SJCRH30 (cell line): ENCODE data around the gene SLC27A4. TPM values are rescaled to one million over a fixed set of nuclear protein-coding genes. Genes with fewer than 3 reads are reported as not detected.
A peak's percentile ranks its signal among the peaks of the same experiment; 100 is the strongest.

ENCODE experiments used
- DNase-seq, 2 experiments: peaks; one replicate each; pipeline ENCODE4 v3.0.0-alpha.2; 2015 to 2020
- H3K27ac ChIP-seq: fragments of 250-450 bp; sonication (Bioruptor Pico); 2 replicates; pipeline ENCODE4 v1.5.1; 2020; ENCODE audit warnings: mild to moderate bottlenecking, moderate library complexity
- H3K27me3 ChIP-seq: fragments of 250-450 bp; sonication (Bioruptor Pico); 2 replicates; pipeline ENCODE4 v1.5.1; 2020; ENCODE audit warnings: mild to moderate bottlenecking, moderate library complexity
- H3K36me3 ChIP-seq: fragments of 250-450 bp; sonication (Bioruptor Pico); 2 replicates; pipeline ENCODE4 v1.5.1; 2020; ENCODE audit warnings: mild to moderate bottlenecking, moderate library complexity
- H3K4me1 ChIP-seq: fragments of 250-450 bp; sonication (Bioruptor Pico); 2 replicates; pipeline ENCODE4 v1.5.1; 2020; ENCODE audit warnings: mild to moderate bottlenecking, moderate library complexity
- H3K4me3 ChIP-seq: fragments of 250-450 bp; sonication (Bioruptor Pico); 2 replicates; pipeline ENCODE4 v1.5.1; 2020; ENCODE audit warnings: mild to moderate bottlenecking, moderate library complexity
- H3K9me3 ChIP-seq: fragments of 250-450 bp; sonication (Bioruptor Pico); replicated peaks from 2 replicates; pipeline ENCODE4 v1.5.1; 2020; ENCODE audit warnings: mild to moderate bottlenecking, moderate library complexity
- total RNA-seq: library from RNA; depleted of rRNA; stranded (reverse); fragments of >200 nt; shearing (Covaris generic); gene quantifications from 2 replicates; pipeline ENCODE4 v1.2.3, GENCODE V29; 2014

SLC27A4 gene
- total RNA-seq, 1 experiment from 2014 or later = 28.0 TPM

GRCh38 chr9:128388150-128388549 lies 47.8 kb downstream of the SLC27A4 start:
- Histone ChIP-seq H3K27ac (no peak overlapping the region), H3K27me3 (no peaks in the 10 kb centered on the region), H3K9me3 (no peaks in the 10 kb centered on the region), H3K36me3 (peaks cover 42% of the 10 kb centered on the region), H3K4me3 (no peak overlapping the region), H3K4me1 (no peaks in the 10 kb centered on the region)
- no peak for DNase-seq

GRCh38 chr9:128389395-128390149 lies 49.2 kb downstream of the SLC27A4 start:
- DNase-seq = no peak
- Histone ChIP-seq H3K36me3 (peaks cover 39% of the 10 kb centered on the region), H3K27me3 (no peaks in the 10 kb centered on the region), H3K4me1 (no peaks in the 10 kb centered on the region), H3K9me3 (no peaks in the 10 kb centered on the region), H3K4me3 (no peak overlapping the region), H3K27ac (no peak overlapping the region)

GRCh38 chr9:128390150-128390812 lies 50.0 kb downstream of the SLC27A4 start:
- no peak overlapping the region for H3K4me3 ChIP-seq
- no peaks in the 10 kb centered on the region for H3K27me3 ChIP-seq
- H3K27ac ChIP-seq = no peak overlapping the region
- H3K4me1 ChIP-seq = no peaks in the 10 kb centered on the region
- H3K36me3 ChIP-seq = peaks cover 38% of the 10 kb centered on the region
- no peak for DNase-seq
- no peaks in the 10 kb centered on the region for H3K9me3 ChIP-seq

DNA sequence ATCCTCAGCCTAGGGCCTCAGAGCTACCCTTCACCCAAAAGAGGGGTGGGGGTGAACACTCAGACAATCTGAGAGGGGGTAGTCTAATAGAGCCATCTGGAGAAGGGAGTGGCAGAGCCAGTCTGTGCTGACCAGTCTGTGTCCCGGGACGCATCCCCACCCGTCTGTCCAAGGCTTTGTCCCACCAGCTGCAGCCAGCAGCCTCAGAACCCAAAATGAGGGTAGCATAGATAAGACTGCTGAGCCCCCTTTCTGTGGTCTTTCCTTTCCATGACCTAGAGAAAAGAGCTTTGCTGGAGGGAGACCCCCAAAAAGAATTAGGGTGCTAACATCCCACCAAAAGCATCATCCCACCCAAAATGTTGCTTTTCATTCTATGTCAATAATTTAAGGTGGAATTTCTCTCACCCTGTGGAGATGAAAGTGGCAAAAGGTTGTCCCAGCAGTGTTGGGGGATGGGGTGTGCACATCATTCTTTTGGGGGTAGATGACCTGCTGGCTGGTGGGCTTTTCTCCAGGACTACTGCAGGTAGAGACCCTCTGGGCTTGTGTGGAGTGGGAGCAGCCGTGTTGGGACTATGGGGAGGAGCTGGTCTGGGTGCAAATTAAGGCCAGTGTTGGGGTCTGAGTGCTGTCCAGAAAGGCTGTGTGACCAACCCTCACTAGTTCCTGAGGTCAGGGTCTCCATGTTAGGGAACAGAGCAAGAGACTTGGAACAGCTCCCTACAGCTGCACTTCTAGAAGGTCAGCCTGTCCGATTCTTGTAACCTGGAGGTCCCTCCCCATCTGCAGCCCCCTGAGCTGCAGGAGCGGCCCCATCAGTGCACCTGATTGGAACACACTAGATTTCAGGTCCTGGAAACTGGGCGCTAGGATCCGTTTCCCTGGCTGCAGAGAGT lies 50.7 kb downstream of the SLC27A4 start:
- Histone ChIP-seq H3K36me3 (peaks cover 38% of the 10 kb centered on the region), H3K4me3 (no peak overlapping the region), H3K27ac (no peak overlapping the region), H3K27me3 (no peaks in the 10 kb centered on the region), H3K9me3 (no peaks in the 10 kb centered on the region), H3K4me1 (no peaks in the 10 kb centered on the region)
- no peak for DNase-seq

DNA sequence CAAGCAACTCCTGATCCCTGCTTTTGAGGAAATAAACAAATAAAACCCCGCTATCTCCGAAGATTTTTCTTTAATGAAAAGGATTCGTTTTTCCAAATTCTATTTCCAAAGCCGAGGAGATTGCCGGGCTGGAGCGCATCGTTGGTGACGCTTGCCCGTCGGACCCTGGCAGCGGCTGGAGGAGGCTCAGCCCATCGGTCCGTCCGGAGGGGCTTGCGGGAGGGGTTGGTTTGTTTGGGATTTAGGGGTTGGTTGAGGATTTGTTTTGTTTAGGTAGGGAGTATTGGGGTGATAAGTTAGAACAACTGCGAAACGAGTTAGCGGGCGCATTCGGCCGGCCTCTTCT lies 51.6 kb downstream of the SLC27A4 start:
- Histone ChIP-seq H3K36me3 (peaks cover 38% of the 10 kb centered on the region), H3K4me1 (no peaks in the 10 kb centered on the region), H3K9me3 (no peaks in the 10 kb centered on the region), H3K27ac (no peak overlapping the region), H3K27me3 (no peaks in the 10 kb centered on the region), H3K4me3 (no peak overlapping the region)
- no peak for DNase-seq

DNA sequence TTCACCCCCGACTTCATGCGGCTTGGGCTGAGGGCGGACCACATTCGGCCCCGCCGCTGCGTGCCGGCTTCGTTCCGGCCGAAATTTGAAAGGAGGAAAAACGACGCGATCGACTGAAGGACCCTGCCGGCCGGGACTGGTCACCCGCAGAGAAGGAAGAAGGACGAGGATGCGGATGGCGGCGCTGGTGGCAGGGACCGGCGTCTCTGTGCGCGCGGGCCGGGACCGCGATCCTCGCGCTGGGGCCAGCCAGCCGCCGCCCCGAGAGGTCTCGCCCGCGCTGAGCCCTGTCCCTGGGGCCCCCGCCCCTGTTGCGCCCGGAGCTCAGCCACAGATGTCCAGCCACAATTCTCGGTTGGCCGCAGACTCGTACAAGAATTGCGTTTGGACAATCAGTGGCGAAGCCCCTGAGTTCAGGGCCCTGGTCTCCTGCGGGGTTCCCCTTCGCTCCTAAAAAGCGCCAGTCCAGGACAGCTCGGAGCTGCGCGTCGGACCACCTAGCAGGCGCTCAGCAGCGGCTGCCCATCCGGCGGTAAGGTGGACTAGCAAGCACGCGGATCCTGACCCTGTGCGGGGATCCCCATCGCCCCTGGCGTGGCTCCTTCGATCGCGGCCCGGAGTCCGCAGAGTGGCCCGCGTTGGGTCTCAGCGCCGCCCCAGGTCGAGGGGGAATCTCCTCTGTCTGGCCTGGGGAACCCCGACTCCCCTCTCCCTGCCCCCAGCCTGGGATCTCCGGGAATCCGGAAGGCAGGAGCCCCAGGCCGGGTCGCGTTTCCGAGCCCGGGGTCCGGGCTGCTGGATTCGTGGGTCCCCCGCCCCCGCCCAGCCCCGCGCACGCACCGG lies 52.2 kb downstream of the SLC27A4 start:
- Histone ChIP-seq H3K27me3 (no peaks in the 10 kb centered on the region), H3K4me3 (no peak overlapping the region), H3K36me3 (peaks cover 37% of the 10 kb centered on the region)

DNA sequence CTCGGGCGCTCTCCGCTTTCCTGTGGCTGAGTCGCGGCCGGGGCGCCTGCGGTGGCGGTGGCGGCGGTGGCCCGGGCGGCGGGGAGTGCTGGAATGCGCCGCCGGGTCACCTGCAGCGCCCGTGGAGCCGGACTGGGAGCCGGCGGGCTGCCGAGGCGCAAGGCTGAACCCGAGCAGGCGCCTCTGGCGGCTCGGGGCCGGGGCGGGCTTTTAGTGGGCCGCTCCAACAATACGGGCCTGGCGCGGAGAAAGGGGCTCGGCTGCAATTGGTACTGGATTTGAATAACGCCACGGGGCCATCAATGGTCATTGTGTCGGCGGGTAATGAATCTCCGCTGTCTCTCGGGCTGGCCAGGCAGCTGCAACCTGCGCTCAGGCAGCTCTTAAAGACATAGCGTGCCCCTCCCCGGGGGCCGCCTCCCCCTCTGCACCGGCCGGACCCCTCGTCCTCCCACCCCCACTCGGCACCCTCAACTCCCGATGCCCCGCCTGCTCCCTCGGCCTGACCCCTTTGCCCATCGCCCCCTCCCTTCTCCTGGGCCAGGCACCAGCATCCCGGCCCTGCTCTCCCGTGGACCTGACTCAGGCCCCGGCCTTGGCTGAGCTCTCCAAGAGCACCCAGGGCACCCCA lies 52.9 kb downstream of the SLC27A4 start:
- no peak for DNase-seq
- Histone ChIP-seq H3K9me3 (no peaks in the 10 kb centered on the region), H3K4me3 (no peak overlapping the region), H3K4me1 (no peaks in the 10 kb centered on the region), H3K27ac (no peak overlapping the region), H3K27me3 (no peaks in the 10 kb centered on the region), H3K36me3 (peaks cover 30% of the 10 kb centered on the region)

More for the DNA sequence above, 52.2 kb downstream of the SLC27A4 start:
- Histone ChIP-seq H3K4me1 (no peaks in the 10 kb centered on the region), H3K9me3 (no peaks in the 10 kb centered on the region), H3K27ac (no peak overlapping the region)
- DNase-seq = no peak

DNA sequence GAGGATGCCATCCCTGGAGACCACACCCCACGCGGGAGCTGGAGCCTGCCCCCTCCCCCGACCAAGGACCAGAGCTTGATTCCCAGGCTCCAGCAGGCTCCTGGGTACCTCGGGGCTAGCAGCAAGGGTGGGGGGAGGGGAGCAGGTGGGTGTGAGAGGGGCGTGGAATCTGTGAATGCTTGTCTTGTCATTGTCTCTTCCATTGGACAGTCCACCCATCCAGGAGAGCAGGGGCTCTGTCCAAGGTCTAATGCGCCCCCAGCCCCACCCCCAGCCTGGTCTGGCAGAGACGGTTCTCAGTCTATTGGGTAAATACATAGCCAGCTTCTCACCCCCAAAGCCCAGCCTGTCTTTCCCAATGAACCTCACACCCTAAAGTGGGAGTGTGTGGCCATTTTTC lies 53.6 kb downstream of the SLC27A4 start:
- peaks cover 25% of the 10 kb centered on the region for H3K36me3 ChIP-seq
- H3K9me3 ChIP-seq = no peaks in the 10 kb centered on the region
- H3K27me3 ChIP-seq = no peaks in the 10 kb centered on the region
- H3K4me1 ChIP-seq = no peaks in the 10 kb centered on the region
- H3K27ac ChIP-seq = no peak overlapping the region
- DNase-seq = no peak
- no peak overlapping the region for H3K4me3 ChIP-seq

DNA sequence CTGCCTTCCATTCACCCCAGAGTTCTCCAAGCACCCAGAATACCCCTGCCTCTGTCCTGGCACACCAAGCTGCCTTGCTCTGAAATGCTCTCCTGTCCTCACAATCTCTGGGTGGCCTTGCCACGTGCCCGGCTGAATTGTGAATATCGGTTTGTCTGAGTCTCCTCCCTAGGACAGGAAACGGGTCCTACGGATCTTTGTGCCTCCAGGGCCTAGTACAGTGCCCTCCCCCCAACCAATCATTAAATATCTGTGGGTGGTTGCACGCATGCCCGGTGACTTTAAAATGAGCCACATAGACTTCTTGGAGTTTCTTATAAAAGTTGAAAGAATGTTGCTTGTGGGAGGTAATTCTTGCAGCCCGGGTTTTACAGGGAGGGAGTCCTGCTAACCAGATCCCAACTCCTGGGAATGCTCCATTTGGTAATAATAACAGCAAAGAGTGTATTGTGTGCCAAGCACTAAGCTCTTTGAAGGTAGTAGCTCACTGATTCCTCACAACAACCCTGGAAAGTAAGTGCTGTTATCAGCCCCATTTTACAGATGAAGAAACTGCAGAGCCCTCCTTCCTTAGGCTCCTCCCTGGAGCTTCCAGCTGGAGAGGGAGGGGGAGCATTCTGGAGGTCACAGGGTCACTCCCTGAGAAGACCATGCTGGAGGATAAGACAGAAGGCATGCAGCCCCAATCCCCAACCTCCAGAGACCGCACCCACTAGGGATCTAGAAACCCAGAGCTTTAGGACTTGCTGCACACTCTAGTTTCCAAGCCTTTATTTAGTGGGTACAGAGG lies 54.2 kb downstream of the SLC27A4 start:
- peaks cover 1% of the 10 kb centered on the region; the same call in 1 of the 2 replicates for H3K4me1 ChIP-seq
- no peaks in the 10 kb centered on the region for H3K9me3 ChIP-seq
- no peak overlapping the region for H3K4me3 ChIP-seq
- no peak for DNase-seq
- H3K36me3 ChIP-seq = peaks cover 19% of the 10 kb centered on the region
- no peak overlapping the region for H3K27ac ChIP-seq
- no peaks in the 10 kb centered on the region for H3K27me3 ChIP-seq

DNA sequence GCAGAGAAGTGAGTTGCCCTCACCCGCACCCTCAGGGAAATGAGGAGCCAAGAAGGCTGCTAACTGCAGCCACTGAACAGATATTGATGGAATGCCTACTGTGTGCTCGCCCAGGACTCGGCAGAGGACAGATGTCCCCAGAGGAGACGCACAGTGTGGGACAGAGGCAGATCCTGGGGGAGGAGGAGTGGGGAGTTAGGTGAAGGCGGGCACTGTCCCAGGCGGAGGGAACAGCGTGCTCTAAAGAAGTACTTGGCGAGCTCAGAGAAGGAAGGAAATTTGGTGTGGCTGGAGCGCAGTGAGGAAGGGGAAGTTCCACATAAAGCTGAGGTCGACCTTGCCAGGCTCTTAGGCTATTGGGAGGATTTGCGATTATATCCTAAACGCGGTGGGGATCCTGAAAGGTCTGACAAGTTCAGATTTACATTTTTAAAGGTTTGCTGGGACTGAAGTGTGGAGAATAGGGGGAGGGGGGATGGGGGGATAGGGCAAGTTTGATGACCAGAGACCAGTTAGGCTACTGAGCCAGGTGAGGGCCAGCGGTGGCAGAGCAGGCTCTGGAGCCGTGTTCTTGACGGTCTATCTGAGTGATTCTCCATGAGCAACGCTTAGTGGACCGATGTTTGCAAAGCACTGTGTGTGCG lies 56.8 kb downstream of the SLC27A4 start:
- DNase-seq = no peak

GRCh38 chr9:128397831-128398230 lies 57.5 kb downstream of the SLC27A4 start:
- peaks cover 8% of the 10 kb centered on the region; the same call in 1 of the 2 replicates for H3K4me1 ChIP-seq
- no peaks in the 10 kb centered on the region for H3K36me3 ChIP-seq
- DNase-seq = no peak
- H3K9me3 ChIP-seq = no peaks in the 10 kb centered on the region
- no peaks in the 10 kb centered on the region for H3K27me3 ChIP-seq
- H3K4me3 ChIP-seq = no peak overlapping the region
- H3K27ac ChIP-seq = no peak overlapping the region

More for the DNA sequence above, 56.8 kb downstream of the SLC27A4 start:
- Histone ChIP-seq H3K27me3 (no peaks in the 10 kb centered on the region), H3K36me3 (peaks cover 5% of the 10 kb centered on the region; the same call in 1 of the 2 replicates), H3K27ac (no peak overlapping the region), H3K4me1 (peaks cover 8% of the 10 kb centered on the region; the same call in 1 of the 2 replicates), H3K9me3 (no peaks in the 10 kb centered on the region), H3K4me3 (no peak overlapping the region)

- Histone ChIP-seq H3K36me3 (no peaks in the 10 kb centered on the region), H3K9me3 (no peaks in the 10 kb centered on the region), H3K4me3 (no peak overlapping the region), H3K27me3 (no peaks in the 10 kb centered on the region), H3K4me1 (peaks cover 8% of the 10 kb centered on the region; the same call in 1 of the 2 replicates), H3K27ac (no peak overlapping the region)
- DNase-seq = peak; percentile 60 to 72
These were observed 59.5 kb downstream of the SLC27A4 start for GRCh38 chr9:128399861-128400260.

GRCh38 chr9:128404560-128404959 lies 64.2 kb downstream of the SLC27A4 start:
- Histone ChIP-seq H3K36me3 (no peaks in the 10 kb centered on the region), H3K27me3 (peaks cover 4% of the 10 kb centered on the region; the same call in 1 of the 2 replicates), H3K9me3 (no peaks in the 10 kb centered on the region), H3K4me1 (peaks cover 17% of the 10 kb centered on the region), H3K4me3 (no peak overlapping the region), H3K27ac (no peak overlapping the region)
- no peak for DNase-seq
